GM19467 (cell line): Measurements from ENCODE around the gene CD83.

Experiments used
- ATAC-seq: cut with Tn5 transposase; IDR thresholded peaks from one replicate; pipeline ENCODE4 v1.9.1; 2021; ENCODE audit warnings: mild to moderate bottlenecking, moderate library complexity; ENCODE audit not compliant: unreplicated experiment

CD83 gene

GRCh38 chr6:14091339-14091978 lies 26.1 kb upstream of the CD83 start:
- no peak for ATAC-seq

GRCh38 chr6:14092316-14092715 lies 25.3 kb upstream of the CD83 start:
- ATAC-seq: no peak

- ATAC-seq: no peak
Measured at GRCh38 chr6:14092838-14093789, 24.5 kb upstream of the CD83 start.

GRCh38 chr6:14094721-14095120 lies 22.9 kb upstream of the CD83 start:
- no peak for ATAC-seq

GRCh38 chr6:14095437-14095836 lies 22.1 kb upstream of the CD83 start:
- peak; percentile 54 for ATAC-seq

GRCh38 chr6:14100138-14100537 lies 17.4 kb upstream of the CD83 start:
- no peak for ATAC-seq

- no peak for ATAC-seq
Measured at GRCh38 chr6:14100966-14101365, 16.6 kb upstream of the CD83 start.

- ATAC-seq: no peak
Measured at GRCh38 chr6:14102383-14102782, 15.2 kb upstream of the CD83 start.

GRCh38 chr6:14105547-14105946 lies 12.0 kb upstream of the CD83 start:
- no peak for ATAC-seq

GRCh38 chr6:14107000-14107399 lies 10.6 kb upstream of the CD83 start:
- ATAC-seq: no peak

- no peak for ATAC-seq
Measured at GRCh38 chr6:14107711-14108494, 9.7 kb upstream of the CD83 start.

- ATAC-seq: peak; percentile 61
Measured at GRCh38 chr6:14108571-14109410, 8.8 kb upstream of the CD83 start.

GRCh38 chr6:14109411-14109826 lies 8.2 kb upstream of the CD83 start:
- ATAC-seq: no peak

- peak; percentile 43 for ATAC-seq
Measured at GRCh38 chr6:14110001-14110818, 7.4 kb upstream of the CD83 start.

- ATAC-seq: no peak
Measured at GRCh38 chr6:14113976-14114375, 3.6 kb upstream of the CD83 start.

GRCh38 chr6:14118091-14118439 lies 493 bp downstream of the CD83 start:
- no peak for ATAC-seq

GRCh38 chr6:14118446-14118845 lies 874 bp downstream of the CD83 start:
- ATAC-seq: no peak

- no peak for ATAC-seq
Measured at GRCh38 chr6:14119784-14120183, 2.2 kb downstream of the CD83 start.

- no peak for ATAC-seq
Measured at GRCh38 chr6:14120546-14120945, 3.0 kb downstream of the CD83 start.

- ATAC-seq: peak; percentile 41
Measured at GRCh38 chr6:14121936-14122344, 4.4 kb downstream of the CD83 start.
